Hematopoietic multipotent progenitor cell treated with erythropoietin and hydrocortisone succinate and interleukin-3 and kit ligand, for 6 days (in vitro differentiated cells): Measurements from ENCODE around the gene WDR75.
A peak's percentile ranks its signal among the peaks of the same experiment; 100 is the strongest.
"Not testable (repeated sequence)": the region's sequence is repeated elsewhere in the genome, so short reads cannot be mapped to it uniquely, and the experiment has no call there.

Experiments used
- DNase-seq: peaks from one replicate; pipeline ENCODE4 v3.0.0-alpha.2; 2015

WDR75 gene

GRCh38 chr2:189442468-189442867 lies 1.2 kb downstream of the WDR75 start:
- no peak for DNase-seq

GRCh38 chr2:189444322-189444721 lies 3.0 kb downstream of the WDR75 start:
- no peak for DNase-seq

DNA sequence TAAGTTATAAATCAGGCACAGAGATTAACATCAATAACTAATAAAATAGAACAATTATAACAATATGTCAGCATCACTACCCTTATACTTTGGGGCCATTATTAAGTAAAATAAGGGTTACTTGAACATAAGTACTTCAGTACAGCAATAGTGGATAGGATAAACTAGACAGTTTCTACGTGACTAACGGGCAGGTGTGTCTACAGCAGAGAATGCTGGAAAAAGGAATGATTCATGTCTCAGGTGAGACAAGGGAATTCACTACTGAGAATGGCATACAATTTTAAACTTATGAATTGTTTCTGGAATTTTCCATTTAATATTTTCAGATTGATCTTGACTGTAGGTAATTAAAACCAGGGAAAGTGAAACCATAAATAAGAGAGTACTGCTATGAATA lies 5.5 kb downstream of the WDR75 start:
- no peak for DNase-seq

GRCh38 chr2:189454009-189454408 lies 12.7 kb downstream of the WDR75 start:
- no peak for DNase-seq

GRCh38 chr2:189465076-189465475 lies 23.8 kb downstream of the WDR75 start:
- DNase-seq: no peak

DNA sequence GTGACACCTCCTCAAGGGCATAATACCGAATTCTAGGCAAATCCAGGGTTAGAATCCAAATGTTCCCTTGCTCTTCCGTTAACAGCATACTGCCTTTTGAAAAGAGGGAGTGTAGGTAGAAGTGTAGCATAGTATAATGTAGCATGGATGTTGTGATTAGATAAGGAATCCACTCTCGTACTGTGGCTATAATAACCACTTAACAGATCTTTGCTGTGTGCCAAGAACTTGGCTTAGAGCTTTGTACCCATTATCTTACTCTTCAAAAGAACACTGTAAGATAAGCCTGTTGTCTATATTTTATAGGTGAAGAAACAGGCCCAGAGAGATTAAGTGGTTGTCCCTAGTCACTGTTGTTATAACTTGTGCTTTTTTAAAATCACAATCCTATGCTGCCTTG lies 24.2 kb downstream of the WDR75 start:
- peak; percentile 75 for DNase-seq

DNA sequence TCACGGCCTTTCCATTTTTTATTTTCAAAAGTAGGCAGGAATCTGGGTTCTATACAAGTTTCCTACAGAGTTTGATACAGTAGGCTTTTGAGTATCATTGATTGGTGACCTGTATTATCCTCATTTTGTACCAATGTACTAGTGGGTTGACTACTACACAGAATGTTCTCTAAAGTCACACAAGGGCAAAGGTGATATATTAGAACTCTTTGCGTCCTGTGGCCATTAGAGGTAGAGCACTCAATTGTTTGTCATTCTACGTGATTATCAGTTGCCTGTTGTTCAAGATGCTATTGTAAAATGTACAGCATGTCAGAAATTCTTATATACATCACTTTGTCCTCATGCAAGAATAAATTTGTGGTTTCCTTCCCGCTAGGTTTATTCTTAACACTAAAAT lies 24.8 kb downstream of the WDR75 start:
- DNase-seq: no peak

GRCh38 chr2:189466656-189467055 lies 25.4 kb downstream of the WDR75 start:
- peak; percentile 85 for DNase-seq

GRCh38 chr2:189467160-189467559 lies 25.9 kb downstream of the WDR75 start:
- no peak for DNase-seq

DNA sequence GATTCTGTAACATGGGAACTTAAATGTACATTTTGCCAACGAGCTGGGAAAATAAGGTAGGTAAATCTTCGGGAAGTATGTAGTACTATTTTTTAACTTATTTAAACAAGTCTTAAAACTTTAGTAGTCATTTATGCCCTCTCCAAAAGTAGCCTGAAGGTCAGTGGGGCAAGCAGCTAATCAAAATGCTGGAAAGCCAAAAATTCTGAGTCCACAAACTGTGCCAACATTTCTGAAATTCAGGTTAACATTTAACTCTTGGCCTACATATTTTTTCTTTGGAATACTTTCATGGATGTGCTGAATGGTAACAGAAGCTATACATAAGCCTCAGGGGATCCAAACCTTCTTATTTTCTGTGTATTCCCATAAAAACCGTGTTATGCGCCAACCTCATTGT lies 26.3 kb downstream of the WDR75 start:
- no peak for DNase-seq

GRCh38 chr2:189474526-189474925 lies 33.3 kb downstream of the WDR75 start:
- no peak for DNase-seq

- DNase-seq: no peak
Measured at GRCh38 chr2:189477756-189478155, 36.5 kb downstream of the WDR75 start.

DNA sequence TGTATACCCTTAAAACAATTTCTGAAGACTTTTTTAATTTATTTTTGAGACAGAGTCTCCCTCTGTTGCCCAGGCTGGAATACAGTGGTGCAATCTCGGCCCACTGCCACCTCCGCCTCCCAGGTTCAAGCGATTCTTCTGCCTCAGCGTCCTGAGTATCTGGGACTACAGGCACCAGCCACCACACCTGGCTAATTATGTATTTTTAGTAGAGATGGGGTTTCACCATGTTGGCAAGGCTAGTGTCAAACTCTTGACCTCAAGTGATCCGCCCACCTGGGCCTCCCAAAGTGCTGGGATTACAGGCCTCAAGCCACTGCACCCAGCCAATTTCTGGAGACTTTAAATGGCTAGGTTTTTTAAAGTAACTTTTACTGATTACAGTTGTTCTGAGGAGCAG lies 37.0 kb downstream of the WDR75 start:
- not testable (repeated sequence) for DNase-seq

GRCh38 chr2:189481071-189481470 lies 39.8 kb downstream of the WDR75 start:
- no peak for DNase-seq

DNA sequence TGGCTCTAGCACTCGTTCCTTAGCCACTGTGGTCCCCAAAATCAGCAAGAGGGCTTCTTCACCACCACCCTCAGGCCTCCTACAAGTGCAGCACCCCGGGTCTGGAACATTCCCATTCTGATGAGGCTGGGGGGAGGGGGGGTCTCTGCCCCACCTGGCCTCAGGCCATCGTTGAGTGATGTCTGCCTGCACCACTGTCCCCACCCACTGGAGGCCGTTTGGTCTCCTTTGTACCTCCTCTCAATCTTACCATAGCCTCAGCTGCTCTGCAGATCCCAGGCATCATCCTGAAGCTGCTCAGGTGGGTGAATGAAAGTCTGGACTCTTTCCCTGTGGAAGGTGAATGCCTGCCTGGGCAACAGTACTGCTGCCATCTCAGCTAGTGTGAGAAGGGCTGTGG lies 42.3 kb downstream of the WDR75 start:
- DNase-seq: no peak

DNA sequence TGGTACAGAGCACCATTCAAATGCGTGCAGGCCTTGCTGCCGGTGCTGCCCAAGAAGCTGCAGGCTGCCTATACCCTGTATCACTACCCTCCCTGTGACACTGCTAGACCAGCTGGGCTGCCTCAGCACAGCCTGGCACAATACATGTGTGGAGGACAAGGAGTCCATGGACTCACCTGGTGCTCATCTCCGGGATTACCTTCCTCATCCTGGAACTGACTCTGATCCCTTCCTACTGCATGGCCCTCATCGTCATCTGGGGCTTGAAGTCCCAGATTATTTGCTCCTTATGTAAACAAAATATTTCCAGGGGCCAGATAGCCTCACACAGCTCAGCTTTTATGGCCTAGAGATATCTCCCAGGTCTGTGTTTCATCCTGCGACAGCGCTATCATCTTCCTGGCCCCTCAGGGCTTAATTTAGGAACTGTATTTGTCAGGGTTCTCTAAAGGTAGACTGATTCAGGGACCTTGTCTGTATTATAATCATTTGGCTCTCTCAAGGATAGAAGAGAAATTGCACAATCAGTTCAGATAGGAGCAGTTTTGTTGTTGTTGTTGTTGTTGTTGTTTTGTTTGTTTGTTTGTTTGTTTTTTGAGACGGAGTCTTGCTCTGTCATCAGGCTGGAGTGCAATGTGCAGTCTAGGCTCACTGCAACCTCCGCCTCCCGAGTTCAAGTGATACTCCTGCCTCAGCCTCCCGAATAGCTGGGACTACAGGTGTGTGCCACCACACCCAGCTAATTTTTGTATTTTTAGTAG lies 42.9 kb downstream of the WDR75 start:
- no peak for DNase-seq

DNA sequence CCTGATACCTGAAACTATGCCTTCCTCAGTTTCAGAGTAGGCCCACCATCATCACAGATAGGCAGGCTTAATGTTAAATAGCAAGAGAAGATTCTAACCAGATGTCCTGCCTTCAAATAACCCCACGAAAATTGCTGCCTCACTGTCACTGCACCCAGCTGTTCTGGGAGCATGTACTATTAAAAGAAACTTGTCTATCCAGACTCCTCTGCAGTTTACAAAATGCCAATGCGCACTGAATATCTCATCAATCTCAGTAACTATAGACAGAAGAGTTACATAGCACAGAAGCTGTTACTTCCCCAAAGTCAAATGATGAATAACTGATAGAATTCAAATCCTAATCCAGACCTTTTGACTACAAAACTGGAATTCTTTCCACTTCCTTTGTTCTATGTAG lies 43.9 kb downstream of the WDR75 start:
- no peak for DNase-seq

DNA sequence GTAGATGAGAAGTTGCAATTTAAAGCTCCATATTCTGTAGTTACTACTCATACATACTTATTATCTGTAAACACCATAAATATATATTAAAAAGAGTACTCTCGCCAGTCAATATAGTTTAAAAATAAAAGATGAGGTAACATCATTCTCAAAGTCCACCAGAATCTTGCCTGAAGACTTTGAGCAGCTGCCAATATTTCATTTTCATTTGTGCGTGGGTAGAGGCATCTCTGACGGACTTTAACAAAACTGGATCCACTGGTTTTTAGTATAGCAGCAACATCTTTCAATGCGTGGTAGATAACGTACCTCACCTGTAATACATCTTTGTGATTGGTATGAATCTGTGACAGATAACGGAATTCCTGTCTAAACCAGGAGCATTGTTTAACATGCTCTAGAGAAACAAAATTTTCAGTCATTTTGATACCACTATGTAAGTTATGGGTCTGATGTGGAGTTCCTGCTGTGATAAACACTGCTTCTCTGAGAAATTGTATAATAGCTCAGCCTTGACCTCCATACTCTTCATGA lies 45.0 kb downstream of the WDR75 start:
- DNase-seq: no peak

- no peak for DNase-seq
Measured at GRCh38 chr2:189487283-189488007, 46.2 kb downstream of the WDR75 start.

DNA sequence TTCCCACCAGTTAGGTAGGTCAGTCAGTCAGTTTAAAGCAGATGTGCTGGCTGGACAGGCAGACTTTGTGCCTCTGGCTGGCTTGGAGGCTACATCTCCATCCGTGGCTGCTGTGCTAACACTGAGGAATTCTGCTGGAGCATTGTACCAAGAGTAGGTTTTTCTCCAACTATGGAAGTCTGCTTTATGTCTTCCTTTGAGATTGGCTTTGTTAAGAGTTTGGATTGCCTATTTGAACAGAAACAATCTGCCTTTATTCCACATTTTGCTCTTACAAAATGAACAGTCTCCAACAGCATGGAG lies 46.7 kb downstream of the WDR75 start:
- DNase-seq: no peak

GRCh38 chr2:189492451-189492850 lies 51.2 kb downstream of the WDR75 start:
- no peak for DNase-seq

DNA sequence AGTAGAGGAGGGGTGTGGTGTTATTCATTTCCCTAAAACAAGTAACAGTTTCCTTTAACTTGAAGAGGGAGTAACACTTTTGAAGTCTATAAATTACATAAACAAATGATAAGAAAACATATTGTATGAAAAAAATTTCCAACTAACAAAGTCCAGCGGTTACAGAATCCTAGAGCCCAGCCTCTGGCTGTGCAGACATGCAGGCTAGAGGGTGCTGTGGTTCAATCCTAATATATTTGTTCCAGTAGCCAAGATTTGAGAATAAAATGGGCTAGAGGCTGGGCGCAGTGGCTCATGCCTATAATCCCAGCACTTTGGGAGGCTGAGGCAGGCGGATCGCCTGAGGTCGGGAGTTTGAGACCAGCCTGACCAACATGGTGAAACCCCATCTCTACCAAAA lies 56.9 kb downstream of the WDR75 start:
- DNase-seq: peak; percentile 25

- DNase-seq: no peak
Measured at GRCh38 chr2:189499137-189499536, 57.9 kb downstream of the WDR75 start.

GRCh38 chr2:189500456-189501160 lies 59.3 kb downstream of the WDR75 start:
- no peak for DNase-seq
